Measurements from ENCODE around the gene CCDC91.
"Not testable (repeated sequence)": the region's sequence is repeated elsewhere in the genome, so short reads cannot be mapped to it uniquely, and the experiment has no call there.

Gene CCDC91

GRCh38 chr12:28316049-28316448 lies 125.8 kb downstream of the CCDC91 start:
- TF ChIP-seq POLR2A (IDR thresholded peaks at IDR 0.05; ENCODE audit: low read depth, low read length), result no peak
- FAIRE-seq (no peak), DNase-seq (ENCODE audit: insufficient read length, low spot score) (no peak)

DNA sequence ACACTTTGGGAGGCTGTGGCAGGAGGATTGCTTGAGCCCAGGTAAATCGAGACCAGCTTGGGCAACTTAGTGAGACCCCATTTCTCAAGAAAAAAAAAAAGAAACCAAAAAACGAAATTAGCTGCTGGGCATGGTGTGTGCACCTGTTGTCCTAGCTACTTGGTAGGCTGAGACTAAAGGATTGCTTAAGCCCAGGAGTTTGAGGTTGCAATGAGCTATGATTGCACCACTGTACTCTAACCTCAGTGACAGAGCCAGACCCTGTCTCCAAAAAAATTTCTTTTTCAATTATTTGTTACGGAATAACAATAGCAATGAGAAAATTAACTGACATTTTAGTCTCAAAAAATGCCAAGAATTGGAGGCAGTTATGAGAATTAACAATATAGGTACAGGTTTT lies 128.0 kb downstream of the CCDC91 start:
- DNase-seq (ENCODE audit: insufficient read length, low spot score), result no peak
- no peak for FAIRE-seq
- TF ChIP-seq POLR2A (IDR thresholded peaks at IDR 0.05; ENCODE audit: low read depth, low read length), result no peak

GRCh38 chr12:28320353-28320752 lies 130.1 kb downstream of the CCDC91 start:
- no peak for DNase-seq (ENCODE audit: insufficient read length, low spot score)
- FAIRE-seq, result no peak
- no peak for TF ChIP-seq POLR2A (IDR thresholded peaks at IDR 0.05; ENCODE audit: low read depth, low read length)

DNA sequence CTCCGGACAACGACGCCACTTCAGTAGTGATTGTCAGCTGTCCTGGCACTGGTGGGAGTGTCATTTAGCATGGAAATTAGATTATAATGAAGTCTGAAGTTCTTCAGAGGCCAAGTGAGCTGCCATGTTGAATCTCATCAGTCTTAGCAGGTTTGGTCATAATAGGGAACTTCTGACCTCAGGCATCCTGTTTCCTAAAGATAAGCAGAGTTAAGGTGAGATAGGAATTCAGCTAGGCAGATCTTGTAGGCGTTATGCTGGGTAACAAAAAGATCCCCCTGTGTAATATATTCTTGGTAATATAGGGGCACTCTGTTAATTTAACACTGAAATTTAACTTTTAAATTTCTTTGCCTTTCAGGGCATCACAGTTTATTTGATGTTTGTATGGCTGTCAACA lies 137.5 kb downstream of the CCDC91 start:
- no peak for TF ChIP-seq POLR2A (IDR thresholded peaks at IDR 0.05; ENCODE audit: low read depth, low read length)
- no peak for DNase-seq (ENCODE audit: insufficient read length, low spot score)
- FAIRE-seq, result no peak

DNA sequence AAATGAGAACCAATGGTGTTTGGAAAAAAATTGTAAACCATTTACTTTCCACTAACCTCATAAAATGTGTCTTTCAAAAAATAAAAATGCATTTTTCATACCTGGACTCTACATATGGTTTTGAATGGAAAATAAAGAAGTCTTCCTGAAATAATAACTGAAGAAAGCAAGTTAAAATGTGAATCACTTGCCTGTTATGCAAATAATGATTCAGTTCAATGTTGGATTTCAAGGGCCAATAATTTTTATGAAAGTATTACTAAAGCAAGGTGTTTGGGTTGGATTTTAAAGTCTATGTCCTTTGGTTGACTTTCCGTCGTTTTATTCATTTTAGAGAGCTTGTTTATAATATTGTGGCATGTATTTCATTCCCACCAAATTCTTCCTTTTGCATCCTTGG lies 138.7 kb downstream of the CCDC91 start:
- no peak for TF ChIP-seq POLR2A (IDR thresholded peaks at IDR 0.05; ENCODE audit: low read depth, low read length)
- FAIRE-seq, result no peak
- no peak for DNase-seq (ENCODE audit: insufficient read length, low spot score)

DNA sequence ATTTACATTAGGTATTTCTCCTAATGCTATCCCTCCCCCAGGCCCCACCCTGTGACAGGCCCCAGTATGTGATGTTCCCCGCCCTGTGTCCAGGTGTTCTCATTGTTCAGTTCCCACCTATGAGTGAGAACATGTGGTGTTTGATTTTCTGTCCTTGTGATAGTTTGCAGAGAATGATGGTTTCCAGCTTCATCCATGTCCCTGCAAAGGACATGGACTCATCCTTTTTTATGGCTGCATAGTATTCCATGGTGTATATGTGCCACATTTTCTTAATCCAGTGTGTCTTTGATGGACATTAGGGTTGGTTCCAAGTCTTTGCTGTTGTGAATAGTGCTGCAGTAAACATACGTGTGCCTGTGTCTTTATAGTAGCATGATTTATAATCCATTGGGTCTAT lies 139.5 kb downstream of the CCDC91 start:
- not testable (repeated sequence) for FAIRE-seq; DNase-seq (ENCODE audit: insufficient read length, low spot score)

GRCh38 chr12:28330232-28330631 lies 140.0 kb downstream of the CCDC91 start:
- not testable (repeated sequence) for FAIRE-seq; DNase-seq (ENCODE audit: insufficient read length, low spot score)

- DNase-seq (ENCODE audit: insufficient read length, low spot score), result no peak
- no peak for TF ChIP-seq POLR2A (IDR thresholded peaks at IDR 0.05; ENCODE audit: low read depth, low read length)
- FAIRE-seq, result no peak
Measured at GRCh38 chr12:28331130-28331529, 140.9 kb downstream of the CCDC91 start.

GRCh38 chr12:28340261-28341045 lies 150.2 kb downstream of the CCDC91 start:
- no peak for FAIRE-seq

DNA sequence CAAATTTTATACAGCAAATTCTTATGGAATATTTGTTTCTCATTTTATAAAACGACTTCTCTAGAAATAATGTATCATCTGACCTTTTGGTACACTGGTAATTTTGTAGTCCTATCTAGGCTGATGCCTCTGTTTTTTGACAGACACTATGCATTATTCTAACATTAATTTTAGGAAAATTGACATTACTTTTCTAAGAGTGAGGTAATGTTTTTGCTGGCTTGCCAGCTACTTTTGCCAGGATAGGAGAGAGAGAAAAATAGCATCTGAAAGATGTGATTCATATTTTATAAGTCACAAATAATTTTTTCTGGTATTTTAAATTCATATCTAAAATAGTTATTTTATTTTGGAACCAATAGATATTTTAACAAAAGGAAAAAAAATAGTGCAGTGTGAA lies 153.5 kb downstream of the CCDC91 start:
- FAIRE-seq (no peak), DNase-seq (ENCODE audit: insufficient read length, low spot score) (no peak)
- no peak for TF ChIP-seq POLR2A (IDR thresholded peaks at IDR 0.05; ENCODE audit: low read depth, low read length)

More at GRCh38 chr12:28340261-28341045, 150.2 kb downstream of the CCDC91 start:
- no peak for DNase-seq (ENCODE audit: insufficient read length, low spot score)
- TF ChIP-seq POLR2A (IDR thresholded peaks at IDR 0.05; ENCODE audit: low read depth, low read length), result no peak

DNA sequence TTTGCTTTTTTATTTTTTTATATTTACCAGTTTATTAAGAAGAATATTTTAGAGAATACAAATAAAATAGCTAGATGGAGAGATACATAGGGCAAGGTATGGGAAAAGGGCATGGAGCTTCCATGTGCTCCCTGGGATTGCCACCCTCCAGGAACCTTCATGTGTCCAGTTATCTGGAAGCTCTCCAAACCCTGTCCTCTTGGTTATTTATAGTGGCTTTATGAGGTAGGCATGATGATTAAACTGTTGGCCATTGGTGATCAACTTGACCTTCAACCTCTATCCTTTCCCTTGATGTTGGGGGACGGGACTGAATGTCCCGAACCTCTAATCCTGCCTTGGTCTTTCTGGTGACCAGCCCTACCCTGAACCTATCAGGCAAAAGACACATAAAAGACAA lies 156.3 kb downstream of the CCDC91 start:
- TF ChIP-seq POLR2A (IDR thresholded peaks at IDR 0.05; ENCODE audit: low read depth, low read length), result no peak
- no peak for DNase-seq (ENCODE audit: insufficient read length, low spot score)
- FAIRE-seq, result no peak

GRCh38 chr12:28349196-28349595 lies 158.9 kb downstream of the CCDC91 start:
- DNase-seq (ENCODE audit: insufficient read length, low spot score) (no peak), FAIRE-seq (no peak)
- TF ChIP-seq POLR2A (IDR thresholded peaks at IDR 0.05; ENCODE audit: low read depth, low read length), result no peak

- DNase-seq (ENCODE audit: insufficient read length, low spot score) (no peak), FAIRE-seq (no peak)
- TF ChIP-seq POLR2A (IDR thresholded peaks at IDR 0.05; ENCODE audit: low read depth, low read length), result no peak
Measured at GRCh38 chr12:28350502-28350901, 160.2 kb downstream of the CCDC91 start.

- DNase-seq (ENCODE audit: insufficient read length, low spot score), result no peak
- no peak for TF ChIP-seq POLR2A (IDR thresholded peaks at IDR 0.05; ENCODE audit: low read depth, low read length)
- no peak for FAIRE-seq
Measured at GRCh38 chr12:28351414-28351813, 161.2 kb downstream of the CCDC91 start.

GRCh38 chr12:28355161-28355560 lies 164.9 kb downstream of the CCDC91 start:
- no peak for TF ChIP-seq POLR2A (IDR thresholded peaks at IDR 0.05; ENCODE audit: low read depth, low read length)
- DNase-seq (ENCODE audit: insufficient read length, low spot score) (no peak), FAIRE-seq (no peak)

- no peak for TF ChIP-seq POLR2A (IDR thresholded peaks at IDR 0.05; ENCODE audit: low read depth, low read length)
- DNase-seq (ENCODE audit: insufficient read length, low spot score) (no peak), FAIRE-seq (no peak)
Measured at GRCh38 chr12:28360253-28360652, 170.0 kb downstream of the CCDC91 start.
